Ovary (tissue), 3 donors: ENCODE measurements around the gene DIAPH1.

ENCODE experiments used
- EP300 ChIP-seq: sonication (generic); formaldehyde crosslinking; IDR thresholded peaks from one replicate; pipeline ENCODE4 v1.6.1; 2017; ENCODE audit warnings: antibody characterized with exemption
- POLR2A ChIP-seq: fragments of 450-650 bp; IDR thresholded peaks from one replicate; pipeline ENCODE4 v1.6.1; 2017; ENCODE audit warnings: antibody characterized with exemption, mild to moderate bottlenecking, moderate library complexity
- TF ChIP-seq, protein P1 (sequence below), 3 donors: fragments of 450-650 bp in 2 of 3; fragments of 200-600 bp in 1 of 3; IDR thresholded peaks; one replicate each; pipeline versions ENCODE4 v1.5.1 to v1.8.0; 2016 to 2022; ENCODE audit warnings: antibody characterized with exemption in 3 of 3, mild to moderate bottlenecking in 1 of 3
- donor health status: DM: no; HTN: no; CAD: no.

DNA sequence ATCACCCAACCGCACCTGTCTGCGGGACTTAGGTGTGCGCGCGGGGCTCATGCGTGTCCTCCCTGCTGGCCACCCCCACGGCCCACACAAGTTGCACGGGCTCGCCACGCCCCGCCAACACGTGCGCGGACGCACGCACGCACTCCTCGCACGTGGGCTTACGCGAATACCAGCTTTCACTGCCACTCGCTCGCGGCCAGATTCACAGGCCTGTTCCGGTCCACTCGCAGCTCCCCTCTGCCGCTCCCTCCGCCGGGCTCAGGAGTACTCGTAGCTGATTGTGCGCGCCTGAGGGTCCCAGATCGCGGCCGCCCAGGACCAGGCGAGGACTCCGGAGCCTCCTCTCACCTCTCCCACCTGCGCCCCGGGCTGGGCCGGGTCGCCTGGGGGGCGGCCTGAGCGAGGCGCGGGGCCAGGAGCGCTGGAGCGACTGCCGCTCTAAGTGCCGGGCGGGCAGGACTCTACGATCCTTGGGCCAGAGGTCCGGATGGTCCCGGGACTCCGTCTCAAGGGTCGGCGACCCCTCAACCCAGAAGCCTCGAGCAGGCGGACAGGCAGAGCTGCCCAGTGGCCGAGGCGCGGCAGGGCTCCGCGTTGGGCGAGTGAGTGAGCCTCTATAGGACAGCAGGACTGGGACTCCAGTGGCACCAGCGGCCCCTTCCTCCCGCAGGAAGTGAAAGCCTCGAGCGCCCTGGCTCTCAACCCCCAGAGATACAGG, 126.5 kb downstream of the DIAPH1 start:
- TF ChIP-seq, protein P1, sequence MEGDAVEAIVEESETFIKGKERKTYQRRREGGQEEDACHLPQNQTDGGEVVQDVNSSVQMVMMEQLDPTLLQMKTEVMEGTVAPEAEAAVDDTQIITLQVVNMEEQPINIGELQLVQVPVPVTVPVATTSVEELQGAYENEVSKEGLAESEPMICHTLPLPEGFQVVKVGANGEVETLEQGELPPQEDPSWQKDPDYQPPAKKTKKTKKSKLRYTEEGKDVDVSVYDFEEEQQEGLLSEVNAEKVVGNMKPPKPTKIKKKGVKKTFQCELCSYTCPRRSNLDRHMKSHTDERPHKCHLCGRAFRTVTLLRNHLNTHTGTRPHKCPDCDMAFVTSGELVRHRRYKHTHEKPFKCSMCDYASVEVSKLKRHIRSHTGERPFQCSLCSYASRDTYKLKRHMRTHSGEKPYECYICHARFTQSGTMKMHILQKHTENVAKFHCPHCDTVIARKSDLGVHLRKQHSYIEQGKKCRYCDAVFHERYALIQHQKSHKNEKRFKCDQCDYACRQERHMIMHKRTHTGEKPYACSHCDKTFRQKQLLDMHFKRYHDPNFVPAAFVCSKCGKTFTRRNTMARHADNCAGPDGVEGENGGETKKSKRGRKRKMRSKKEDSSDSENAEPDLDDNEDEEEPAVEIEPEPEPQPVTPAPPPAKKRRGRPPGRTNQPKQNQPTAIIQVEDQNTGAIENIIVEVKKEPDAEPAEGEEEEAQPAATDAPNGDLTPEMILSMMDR (IDR thresholded peaks at IDR 0.05), result no peak
- TF ChIP-seq POLR2A, result no peak
- TF ChIP-seq EP300, result no peak
